Ishikawa (cell line): Measurements from ENCODE around the gene ARHGAP42.
A peak's percentile ranks its signal among the peaks of the same experiment; 100 is the strongest.

Experiments
- CEBPB ChIP-seq: IDR thresholded peaks from 2 replicates; pipeline ENCODE4 v1.6.1; 2012
- CREB1 ChIP-seq: IDR thresholded peaks from 2 replicates; pipeline ENCODE4 v1.6.1; 2012; ENCODE audit warnings: low read depth
- EGR1 ChIP-seq: IDR thresholded peaks from 2 replicates; pipeline ENCODE4 v1.6.1; 2012
- EP300 ChIP-seq: IDR thresholded peaks from 2 replicates; pipeline ENCODE4 v1.6.1; 2012; ENCODE audit warnings: borderline replicate concordance
- FOXM1 ChIP-seq: IDR thresholded peaks from 2 replicates; pipeline ENCODE4 v1.6.1; 2012; ENCODE audit warnings: low read depth, borderline replicate concordance
- NFIC ChIP-seq: IDR thresholded peaks from 2 replicates; pipeline ENCODE4 v1.6.1; 2012
- RAD21 ChIP-seq: IDR thresholded peaks from 2 replicates; pipeline ENCODE4 v1.6.1; 2012; ENCODE audit warnings: low read depth
- TAF1 ChIP-seq: IDR thresholded peaks from 2 replicates; pipeline ENCODE4 v1.6.1; 2012; ENCODE audit warnings: low read depth, mild to moderate bottlenecking
- TCF12 ChIP-seq: IDR thresholded peaks from 2 replicates; pipeline ENCODE4 v1.6.1; 2012; ENCODE audit warnings: low read depth
- TEAD4 ChIP-seq: IDR thresholded peaks from 2 replicates; pipeline ENCODE4 v1.6.1; 2012
- YY1 ChIP-seq: IDR thresholded peaks from 2 replicates; pipeline ENCODE4 v1.6.1; 2012; ENCODE audit warnings: low read depth
- ZBTB7A ChIP-seq: IDR thresholded peaks from 2 replicates; pipeline ENCODE4 v1.6.1; 2012; ENCODE audit warnings: low read depth
- TF ChIP-seq, protein P1 (sequence below): IDR thresholded peaks from 2 replicates; pipeline ENCODE4 v1.6.1; 2012
- TF ChIP-seq, protein P2 (sequence below): IDR thresholded peaks from 2 replicates; pipeline ENCODE4 v1.6.1; 2012; ENCODE audit warnings: low read depth, mild to moderate bottlenecking
- TF ChIP-seq, protein P3 (sequence below): IDR thresholded peaks from 2 replicates; pipeline ENCODE4 v1.6.1; 2012

The ARHGAP42 gene

DNA sequence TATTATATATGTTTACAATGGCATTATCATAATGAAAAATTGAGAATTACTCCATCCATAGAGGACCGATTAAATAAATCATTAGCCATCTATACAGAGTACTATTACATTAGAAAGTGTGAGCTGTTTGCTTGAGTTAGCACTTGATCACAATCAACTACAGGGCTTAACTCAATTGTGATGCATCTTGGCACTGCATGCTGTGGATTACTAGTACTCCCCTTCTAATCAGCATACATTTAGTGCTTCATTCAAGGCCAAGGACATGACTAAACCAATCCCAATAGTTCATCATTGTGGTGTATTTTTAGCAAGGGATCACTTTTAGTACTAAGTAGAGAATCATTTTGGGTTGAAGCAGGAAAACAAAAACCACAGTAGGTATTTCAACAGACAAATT lies 23.5 kb upstream of the ARHGAP42 start:
- no peak for TF ChIP-seq TAF1
- no peak for TF ChIP-seq YY1
- TF ChIP-seq EGR1: no peak
- no peak for TF ChIP-seq ZBTB7A
- TF ChIP-seq TEAD4: no peak
- TF ChIP-seq, protein P1, sequence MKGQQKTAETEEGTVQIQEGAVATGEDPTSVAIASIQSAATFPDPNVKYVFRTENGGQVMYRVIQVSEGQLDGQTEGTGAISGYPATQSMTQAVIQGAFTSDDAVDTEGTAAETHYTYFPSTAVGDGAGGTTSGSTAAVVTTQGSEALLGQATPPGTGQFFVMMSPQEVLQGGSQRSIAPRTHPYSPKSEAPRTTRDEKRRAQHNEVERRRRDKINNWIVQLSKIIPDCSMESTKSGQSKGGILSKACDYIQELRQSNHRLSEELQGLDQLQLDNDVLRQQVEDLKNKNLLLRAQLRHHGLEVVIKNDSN: no peak
- TF ChIP-seq TCF12: no peak

DNA sequence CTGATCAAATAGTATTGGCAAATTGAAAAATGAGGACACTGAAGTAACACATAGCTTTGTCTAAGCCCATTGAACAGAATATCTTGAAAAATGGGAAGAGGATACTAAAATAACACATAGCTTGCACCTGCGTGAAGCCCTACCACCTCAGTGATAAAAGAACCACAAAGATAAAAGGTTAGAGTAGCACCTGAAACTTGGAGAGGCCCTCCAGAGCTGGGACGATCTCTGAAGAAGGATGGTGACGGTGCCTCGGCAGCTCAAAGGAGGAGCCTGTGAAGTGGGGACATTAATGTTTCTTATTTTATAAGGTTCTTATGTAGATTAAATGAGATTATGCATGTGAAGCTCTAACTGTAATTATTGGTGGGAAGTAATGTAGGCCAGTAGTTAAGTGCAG lies 23.1 kb upstream of the ARHGAP42 start:
- TF ChIP-seq NFIC: no peak
- no peak for TF ChIP-seq CREB1
- TF ChIP-seq RAD21: no peak
- TF ChIP-seq FOXM1: no peak
- TF ChIP-seq TAF1: no peak
- TF ChIP-seq, protein P2, sequence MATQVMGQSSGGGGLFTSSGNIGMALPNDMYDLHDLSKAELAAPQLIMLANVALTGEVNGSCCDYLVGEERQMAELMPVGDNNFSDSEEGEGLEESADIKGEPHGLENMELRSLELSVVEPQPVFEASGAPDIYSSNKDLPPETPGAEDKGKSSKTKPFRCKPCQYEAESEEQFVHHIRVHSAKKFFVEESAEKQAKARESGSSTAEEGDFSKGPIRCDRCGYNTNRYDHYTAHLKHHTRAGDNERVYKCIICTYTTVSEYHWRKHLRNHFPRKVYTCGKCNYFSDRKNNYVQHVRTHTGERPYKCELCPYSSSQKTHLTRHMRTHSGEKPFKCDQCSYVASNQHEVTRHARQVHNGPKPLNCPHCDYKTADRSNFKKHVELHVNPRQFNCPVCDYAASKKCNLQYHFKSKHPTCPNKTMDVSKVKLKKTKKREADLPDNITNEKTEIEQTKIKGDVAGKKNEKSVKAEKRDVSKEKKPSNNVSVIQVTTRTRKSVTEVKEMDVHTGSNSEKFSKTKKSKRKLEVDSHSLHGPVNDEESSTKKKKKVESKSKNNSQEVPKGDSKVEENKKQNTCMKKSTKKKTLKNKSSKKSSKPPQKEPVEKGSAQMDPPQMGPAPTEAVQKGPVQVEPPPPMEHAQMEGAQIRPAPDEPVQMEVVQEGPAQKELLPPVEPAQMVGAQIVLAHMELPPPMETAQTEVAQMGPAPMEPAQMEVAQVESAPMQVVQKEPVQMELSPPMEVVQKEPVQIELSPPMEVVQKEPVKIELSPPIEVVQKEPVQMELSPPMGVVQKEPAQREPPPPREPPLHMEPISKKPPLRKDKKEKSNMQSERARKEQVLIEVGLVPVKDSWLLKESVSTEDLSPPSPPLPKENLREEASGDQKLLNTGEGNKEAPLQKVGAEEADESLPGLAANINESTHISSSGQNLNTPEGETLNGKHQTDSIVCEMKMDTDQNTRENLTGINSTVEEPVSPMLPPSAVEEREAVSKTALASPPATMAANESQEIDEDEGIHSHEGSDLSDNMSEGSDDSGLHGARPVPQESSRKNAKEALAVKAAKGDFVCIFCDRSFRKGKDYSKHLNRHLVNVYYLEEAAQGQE: no peak
- no peak for TF ChIP-seq EGR1
- TF ChIP-seq YY1: no peak
- TF ChIP-seq, protein P3, sequence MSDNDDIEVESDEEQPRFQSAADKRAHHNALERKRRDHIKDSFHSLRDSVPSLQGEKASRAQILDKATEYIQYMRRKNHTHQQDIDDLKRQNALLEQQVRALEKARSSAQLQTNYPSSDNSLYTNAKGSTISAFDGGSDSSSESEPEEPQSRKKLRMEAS: no peak
- no peak for TF ChIP-seq TEAD4
- no peak for TF ChIP-seq TCF12
- TF ChIP-seq CEBPB: no peak
- TF ChIP-seq ZBTB7A: no peak
- TF ChIP-seq EP300: no peak
- TF ChIP-seq, protein P1: no peak

DNA sequence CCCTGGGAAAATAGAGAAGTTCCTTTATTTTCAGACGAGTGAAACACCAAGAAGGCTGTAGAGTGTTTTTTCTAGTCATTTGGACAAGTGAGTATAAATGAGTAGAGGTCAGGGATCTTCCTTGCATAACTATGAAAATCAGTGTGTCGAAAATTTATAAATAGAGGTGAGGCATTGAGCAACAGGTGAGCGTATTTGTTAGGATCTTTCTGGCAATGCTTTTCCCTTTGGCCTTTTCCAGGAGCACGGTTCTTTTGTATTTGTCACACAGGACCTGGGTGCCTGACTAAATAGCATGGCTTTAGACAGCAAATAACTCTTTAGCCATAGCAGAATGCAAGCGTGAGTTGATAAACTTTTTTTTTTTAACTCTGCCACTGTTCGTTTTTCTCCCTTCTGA lies 19.6 kb upstream of the ARHGAP42 start:
- TF ChIP-seq FOXM1: no peak
- TF ChIP-seq, protein P3: no peak
- TF ChIP-seq RAD21: no peak
- no peak for TF ChIP-seq TEAD4
- TF ChIP-seq ZBTB7A: no peak
- TF ChIP-seq YY1: no peak
- no peak for TF ChIP-seq CREB1
- TF ChIP-seq, protein P2: no peak
- no peak for TF ChIP-seq NFIC

DNA sequence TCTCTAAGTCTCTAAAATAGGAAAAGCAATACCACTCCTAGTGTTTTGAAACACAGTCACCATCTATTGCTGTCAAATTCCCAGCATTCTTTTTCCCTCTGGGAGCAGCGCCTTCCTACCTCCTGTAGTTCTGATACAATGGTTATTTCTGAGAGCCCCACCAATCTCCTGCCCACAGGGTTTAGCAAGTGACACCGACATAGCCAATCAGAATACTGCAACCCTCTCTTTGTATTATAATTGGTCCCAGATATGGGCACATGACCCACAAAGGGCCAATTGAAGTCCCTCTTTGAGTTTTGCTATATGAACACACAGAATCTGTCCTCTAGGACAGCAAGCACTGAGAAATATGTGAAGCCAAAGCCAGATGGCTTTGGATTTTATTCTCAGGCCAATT lies 16.9 kb upstream of the ARHGAP42 start:
- TF ChIP-seq, protein P2: no peak
- TF ChIP-seq TAF1 (no peak), EP300 (no peak), EGR1 (no peak), FOXM1 (no peak)
- TF ChIP-seq, protein P1: peak; percentile 34; the same call in 1 of the 2 replicates

DNA sequence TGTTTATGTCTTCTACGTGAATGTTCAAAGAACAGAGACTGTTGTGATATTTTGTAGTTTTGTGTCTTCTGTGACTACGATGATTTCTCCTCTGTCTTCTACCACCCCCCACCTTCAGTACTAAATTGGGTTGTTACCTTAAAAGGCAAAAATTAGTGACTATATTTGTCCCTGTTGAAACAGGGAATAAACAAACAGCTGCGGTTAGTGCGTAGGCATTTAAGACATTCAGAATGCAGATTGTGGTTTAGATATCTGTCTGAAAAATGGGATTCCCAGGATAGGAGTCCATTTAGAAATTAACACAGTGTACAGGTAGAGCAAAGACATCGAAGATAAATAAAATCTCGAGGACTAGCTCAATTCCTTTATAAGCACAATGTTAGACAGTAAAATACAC lies 15.6 kb upstream of the ARHGAP42 start:
- TF ChIP-seq, protein P1: no peak
- TF ChIP-seq FOXM1 (no peak), CREB1 (no peak), RAD21 (no peak), NFIC (no peak), YY1 (no peak), CEBPB (no peak), TAF1 (no peak), EGR1 (no peak), TEAD4 (no peak), ZBTB7A (no peak), TCF12 (no peak), EP300 (no peak)
- TF ChIP-seq, protein P2: no peak
- TF ChIP-seq, protein P3: no peak
